Psoas muscle (tissue), 8 donors: ENCODE measurements around the gene CA12. TPM values are rescaled to one million over a fixed set of nuclear protein-coding genes. Genes with fewer than 3 reads are reported as not detected.

Experiments
- ATAC-seq, 4 donors: fragments of 200-7000 bp; cut with Tn5 transposase; one replicate each; pipeline ENCODE4 v1.9.1; 2020; ENCODE audit warnings: moderate library complexity in 3 of 4, mild to moderate bottlenecking in 2 of 4
- DNase-seq, 2 donors: peaks; one replicate each; pipeline ENCODE4 v3.0.0-alpha.2; 2020
- H3K27ac ChIP-seq: fragments of 200-600 bp; one replicate; pipeline ENCODE4 v1.8.0; 2022
- H3K27me3 ChIP-seq, 3 donors: fragments of 200-600 bp in 1 of 3; one replicate each; pipeline versions ENCODE4 v1.6.1 to v1.8.0; 2013 to 2022; ENCODE audit warnings: low read length in 2 of 3, mild to moderate bottlenecking in 2 of 3, moderate library complexity in 1 of 3; ENCODE audit not compliant: insufficient read depth in 3 of 3
- H3K36me3 ChIP-seq, 2 donors: fragments of 200-600 bp in 1 of 2; one replicate each; pipeline versions ENCODE4 v1.6.1 to v1.8.0; 2013 to 2022; ENCODE audit warnings: low read depth in 1 of 2, mild to moderate bottlenecking in 1 of 2, moderate library complexity in 1 of 2; ENCODE audit not compliant: insufficient read depth in 1 of 2
- H3K4me1 ChIP-seq: fragments of 200-600 bp; one replicate; pipeline ENCODE4 v1.8.0; 2022
- H3K4me3 ChIP-seq: fragments of 200-600 bp; one replicate; pipeline ENCODE4 v1.8.0; 2022; ENCODE audit warnings: mild to moderate bottlenecking
- H3K9me3 ChIP-seq: fragments of 200-600 bp; one replicate; pipeline ENCODE4 v1.8.0; 2022
- CTCF ChIP-seq: fragments of 200-600 bp; IDR thresholded peaks from one replicate; pipeline ENCODE4 v1.8.0; 2022; ENCODE audit warnings: antibody characterized with exemption
- WGBS, 3 donors: extraction: QIAGEN DNeasy Blood & Tissue Kit; methylation state at CpG; one replicate each; pipeline versions ENCODE4 v1.1.6 to v1.1.7; 2013; 5-methylcytosine and 5-hydroxymethylcytosine counted together
- intact Hi-C, 2 donors: fragments of 100-400 bp; cut with DNase I; formaldehyde crosslinking; loops; one replicate each; pipeline versions ENCODE4 v1.11.0 to v1.14.2; 2022
- polyA plus RNA-seq, 3 donors: library from polyadenylated mRNA; stranded (reverse); fragments of 200-250 nt; gene quantifications; one replicate each; pipeline ENCODE4 v1.2.3, GENCODE V29; 2013
- total RNA-seq, 4 donors: library from RNA; stranded (reverse); fragmentation: NEBNext Ultra II Directional in 2 of 4; extraction: Animal tissue kit (Norgen Biotek cat#: 25700) in 2 of 4; gene quantifications; one replicate each; pipeline versions ENCODE4 v1.2.1 to v1.2.4, GENCODE V29; 2021 to 2023
- donor health status: healthy with polysubstance abuse.
- donor health status: DM: no; HTN: no; CAD: no; lungs with moderate emphysema.
- donor health status: Bipolar disorder and iron deficiency.
- donor health status: healthy.
- donor health status: DM: yes; HTN: yes; CAD: no.
- donor health status: DM: no; HTN: no; CAD: no.
- donor health status: DM: no; HTN: no; CAD: no.
- donor health status: DM: yes; HTN: yes; CAD: no.

CA12 gene
- total and polyA plus RNA-seq, 7 donors: 0.01 to 0.25 (median 0.16) TPM

DNA sequence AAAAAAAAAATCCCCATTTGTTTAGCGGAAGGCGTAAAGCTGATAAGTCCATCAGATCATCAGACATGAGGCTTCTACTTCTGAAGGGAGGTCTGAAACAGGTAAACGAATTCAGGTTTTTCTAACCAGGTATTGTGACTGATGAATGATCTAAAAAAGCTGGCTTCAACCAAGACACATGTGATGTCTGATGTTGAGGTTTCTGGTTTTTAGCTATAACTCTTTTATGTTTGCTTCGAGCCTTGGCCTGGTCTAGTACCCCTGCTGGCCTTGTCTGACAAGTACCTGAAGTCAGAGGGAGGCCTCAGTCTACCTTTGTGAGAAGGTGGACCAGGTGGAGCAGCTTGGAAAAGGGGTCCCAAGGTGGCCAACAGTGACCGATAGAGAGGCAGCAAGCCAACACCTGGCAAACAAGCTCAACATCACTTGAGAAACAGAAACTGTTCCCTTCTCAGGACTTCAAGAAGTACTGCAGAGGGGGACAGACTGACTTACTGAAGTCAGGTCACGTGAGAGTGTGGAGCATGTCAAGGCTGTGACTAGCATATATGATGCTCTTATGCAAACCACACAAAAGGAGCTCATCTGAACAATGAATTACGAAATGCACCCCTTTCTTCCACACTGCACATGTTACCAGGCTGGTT lies 33.0 kb upstream of the CA12 start:
- intact Hi-C loops: no loop called here
- Histone ChIP-seq H3K27ac (no peak overlapping the region), H3K27me3 (no peaks in the 10 kb centered on the region), H3K36me3 (no peaks in the 10 kb centered on the region), H3K4me3 (no peak overlapping the region), H3K4me1 (no peaks in the 10 kb centered on the region), H3K9me3 (no peaks in the 10 kb centered on the region)
- DNase-seq: no peak
- TF ChIP-seq CTCF: no peak
- WGBS, 3 donors: 94 to 97% (median 95%) methylated on average over 7 of the region's 7 CpGs
- ATAC-seq: no peak

DNA sequence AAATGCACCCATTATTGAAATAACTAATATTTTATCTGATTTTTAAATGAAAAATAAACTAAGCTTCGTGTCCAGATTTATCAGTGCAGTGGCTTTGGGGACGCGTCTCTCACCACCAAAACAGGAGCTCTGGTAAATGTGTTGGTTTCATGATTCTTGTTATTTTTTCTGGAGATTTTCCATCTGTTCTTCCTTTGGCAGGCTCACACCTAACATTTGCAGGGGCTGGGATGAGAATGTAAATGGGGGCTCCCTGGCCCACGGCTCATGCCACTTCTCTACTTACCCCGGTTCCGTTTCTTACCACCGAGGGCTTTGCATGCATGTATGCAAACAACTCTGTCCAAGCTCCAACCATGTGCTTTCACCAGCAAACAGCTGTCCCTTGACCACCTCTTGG lies 30.9 kb upstream of the CA12 start:
- intact Hi-C loops: no loop called here
- no peaks in the 10 kb centered on the region for H3K9me3 ChIP-seq
- H3K4me3 ChIP-seq: no peak overlapping the region
- ATAC-seq (no peak), DNase-seq (no peak)
- H3K4me1 ChIP-seq: no peaks in the 10 kb centered on the region
- H3K36me3 ChIP-seq: no peaks in the 10 kb centered on the region
- H3K27ac ChIP-seq: no peak overlapping the region
- no peak for TF ChIP-seq CTCF
- WGBS, 3 donors: 88 to 89% (median 88%) methylated on average over 7 of the region's 7 CpGs
- no peaks in the 10 kb centered on the region for H3K27me3 ChIP-seq

DNA sequence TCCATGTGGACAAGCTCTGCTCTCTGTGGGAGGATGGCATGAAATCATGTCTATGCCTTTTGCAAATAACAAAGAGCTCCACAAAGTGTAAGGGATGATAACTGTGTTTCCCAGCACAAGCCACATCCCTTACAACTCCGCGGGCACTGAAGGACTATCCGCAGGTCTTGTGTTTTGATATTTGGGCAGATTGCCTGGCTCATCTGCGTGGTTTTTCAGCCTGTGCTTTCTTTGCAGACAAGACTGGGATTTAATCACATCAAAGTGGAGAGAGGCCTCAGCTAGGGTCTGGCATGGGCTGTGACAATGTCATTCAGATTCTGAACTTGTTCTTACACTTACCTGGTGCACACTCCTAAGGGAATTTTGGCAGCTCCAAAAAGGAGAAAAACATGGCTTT lies 30.2 kb upstream of the CA12 start:
- Histone ChIP-seq H3K36me3 (no peaks in the 10 kb centered on the region), H3K4me1 (no peaks in the 10 kb centered on the region), H3K4me3 (no peak overlapping the region), H3K27me3 (no peaks in the 10 kb centered on the region), H3K27ac (no peak overlapping the region), H3K9me3 (no peaks in the 10 kb centered on the region)
- intact Hi-C loops: no loop called here
- no peak for TF ChIP-seq CTCF
- ATAC-seq: no peak
- DNase-seq: no peak
- WGBS, 3 donors: 81 to 91% (median 86%) methylated on average over 4 of the region's 4 CpGs

- WGBS, 3 donors: 93 to 96% (median 95%) methylated on average over 5 of the region's 5 CpGs
- DNase-seq (no peak), ATAC-seq (no peak)
- Histone ChIP-seq H3K27me3 (no peaks in the 10 kb centered on the region), H3K4me1 (no peaks in the 10 kb centered on the region), H3K9me3 (no peaks in the 10 kb centered on the region), H3K27ac (no peak overlapping the region), H3K36me3 (no peaks in the 10 kb centered on the region), H3K4me3 (no peak overlapping the region)
- no peak for TF ChIP-seq CTCF
- intact Hi-C loops: loop anchor here in 1 of 2 donors (10.0 kb wide), 1 partner anchor 234 kb away; no protein-coding TSS in a partner anchor
Observed at GRCh38 chr15:63409179-63409578, 27.5 kb upstream of the CA12 start.

- H3K27me3 ChIP-seq: no peaks in the 10 kb centered on the region
- ATAC-seq (no peak), DNase-seq (no peak)
- no peaks in the 10 kb centered on the region for H3K9me3 ChIP-seq
- 50 to 57% (median 56%) methylated on average over 2 of the region's 2 CpGs for WGBS, 3 donors
- no peaks in the 10 kb centered on the region for H3K36me3 ChIP-seq
- no peak overlapping the region for H3K27ac ChIP-seq
- intact Hi-C loops: loop anchor here in 1 of 2 donors (10.0 kb wide), 1 partner anchor 234 kb away; no protein-coding TSS in a partner anchor
- no peak for TF ChIP-seq CTCF
- H3K4me3 ChIP-seq: no peak overlapping the region
- no peaks in the 10 kb centered on the region for H3K4me1 ChIP-seq
Observed at GRCh38 chr15:63408524-63408923, 26.9 kb upstream of the CA12 start.
